K562 (cell line): ENCODE results near the gene ZBTB8A. TPM values are rescaled to one million over a fixed set of nuclear protein-coding genes. Genes with fewer than 3 reads are reported as not detected.
A peak's percentile ranks its signal among the peaks of the same experiment; 100 is the strongest.

Experiments used
- CAMTA2 ChIP-seq: fragments of 250-450 bp; sonication (Bioruptor Pico); conservative IDR thresholded peaks from 2 replicates; pipeline ENCODE4 v1.5.1; 2022
- CCNT2 ChIP-seq: IDR thresholded peaks from 2 replicates; pipeline ENCODE4 v1.6.1; 2011; ENCODE audit warnings: borderline replicate concordance, low read depth, mild to moderate bottlenecking, moderate library complexity, mixed read lengths, low read length; ENCODE audit not compliant: insufficient read length; ENCODE audit errors: extremely low read depth
- HOXB6 ChIP-seq: fragments of 250-450 bp; sonication (Bioruptor Pico); IDR thresholded peaks from 2 replicates; pipeline ENCODE4 v1.5.1; 2022; ENCODE audit warnings: mild to moderate bottlenecking, borderline replicate concordance
- IFI16 ChIP-seq: fragments of 250-450 bp; sonication (Bioruptor Pico); IDR thresholded peaks from 2 replicates; pipeline ENCODE4 v2.1.2; 2022; ENCODE audit warnings: mild to moderate bottlenecking, inconsistent platforms
- JUN ChIP-seq, 2 experiments: sonication (generic) in 1 of 2; formaldehyde crosslinking in 1 of 2; IDR thresholded peaks; 2 replicates each; pipeline versions ENCODE4 v1.6.1 to v1.8.0; 2012 to 2022; ENCODE audit warnings: borderline replicate concordance in 2 of 2, mild to moderate bottlenecking in 2 of 2, improper control_type of control experiment in 1 of 2, low read depth in 1 of 2, low read length in 1 of 2, missing genetic modification reagents in 1 of 2
- RFX7 ChIP-seq: fragments of 250-450 bp; sonication (Bioruptor Pico); IDR thresholded peaks from 2 replicates; pipeline ENCODE4 v1.5.1; 2021; ENCODE audit warnings: mild to moderate bottlenecking
- TRIM24 ChIP-seq, 2 experiments: fragments of 450-650 bp; IDR thresholded peaks; 2 replicates each; pipeline ENCODE4 v1.6.1; 2016
- polyA plus RNA-seq, 8 experiments: library from polyadenylated mRNA; depleted of rRNA in 4 of 8; stranded (reverse) in 5 of 8; unstranded in 3 of 8; fragments of >200 nt; fragmentation: Nextera tagmentation in 2 of 8; fragmentation: Illumina TruSeq in 1 of 8; extraction: Ambion mirVana in 2 of 8; extraction: Trizol in 1 of 8; gene quantifications; 2 replicates each; pipeline versions ENCODE4 v1.2.1 to v1.2.3, GENCODE V29; 2011 to 2014; ENCODE audit warnings: inconsistent platforms in 1 of 8, missing spikeins in 1 of 8
- total RNA-seq, 7 experiments: library from RNA; depleted of rRNA in 6 of 7; stranded (reverse); fragments of >200 nt in 6 of 7; fragmentation: Illumina TruSeq in 2 of 7; extraction: Trizol in 2 of 7; gene quantifications; 2 replicates each; pipeline versions ENCODE4 v1.2.1 to v1.2.3, GENCODE V29; 2011 to 2021; ENCODE audit warnings: low replicate concordance in 1 of 7
- TF ChIP-seq, protein P1 (sequence below), 2 experiments: fragments of 450-650 bp; conservative IDR thresholded peaks; 2 replicates each; pipeline ENCODE4 v1.6.1; 2017; ENCODE audit warnings: mild to moderate bottlenecking in 2 of 2, moderate library complexity in 2 of 2

ZBTB8A gene
- total and polyA plus RNA-seq, 9 of the 15 experiments (the other 6 are each of a cell fraction or from before 2014, with no cell fraction given): 0.01 to 0.64 (median 0.09) TPM

DNA sequence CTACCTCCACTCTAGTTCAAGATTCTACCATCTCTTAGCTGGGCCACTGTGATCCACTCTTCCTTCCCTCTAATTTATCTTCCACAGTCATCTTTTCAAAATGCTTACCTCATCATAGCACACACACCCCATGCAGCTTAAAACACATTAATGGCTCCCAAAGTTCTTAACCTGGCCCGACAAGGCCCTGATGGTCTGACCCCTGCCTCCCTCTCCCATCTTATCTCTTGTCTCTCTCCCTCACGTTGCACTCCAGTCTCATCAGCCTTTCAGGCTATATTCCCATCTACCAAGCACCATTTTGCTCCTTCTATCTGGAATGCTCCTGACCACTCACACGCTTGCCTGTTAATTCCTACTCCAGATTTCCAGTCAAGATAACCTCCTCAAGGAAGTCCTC, 2.5 kb upstream of the ZBTB8A start (continued):
- TF ChIP-seq, protein P1, sequence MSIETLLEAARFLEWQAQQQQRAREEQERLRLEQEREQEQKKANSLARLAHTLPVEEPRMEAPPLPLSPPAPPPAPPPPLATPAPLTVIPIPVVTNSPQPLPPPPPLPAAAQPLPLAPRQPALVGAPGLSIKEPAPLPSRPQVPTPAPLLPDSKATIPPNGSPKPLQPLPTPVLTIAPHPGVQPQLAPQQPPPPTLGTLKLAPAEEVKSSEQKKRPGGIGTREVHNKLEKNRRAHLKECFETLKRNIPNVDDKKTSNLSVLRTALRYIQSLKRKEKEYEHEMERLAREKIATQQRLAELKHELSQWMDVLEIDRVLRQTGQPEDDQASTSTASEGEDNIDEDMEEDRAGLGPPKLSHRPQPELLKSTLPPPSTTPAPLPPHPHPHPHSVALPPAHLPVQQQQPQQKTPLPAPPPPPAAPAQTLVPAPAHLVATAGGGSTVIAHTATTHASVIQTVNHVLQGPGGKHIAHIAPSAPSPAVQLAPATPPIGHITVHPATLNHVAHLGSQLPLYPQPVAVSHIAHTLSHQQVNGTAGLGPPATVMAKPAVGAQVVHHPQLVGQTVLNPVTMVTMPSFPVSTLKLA (conservative IDR thresholded peaks at IDR 0.05): no peak
- TF ChIP-seq RFX7 (CRISPR knock-in tag) (no peak), CCNT2 (no peak), HOXB6 (CRISPR knock-in tag) (no peak), IFI16 (no peak), CAMTA2 (no peak), TRIM24 (IDR thresholded peaks at IDR 0.05) (peak; percentile 47 to 70; a peak in 2 of 4 replicates), JUN (IDR thresholded peaks at IDR 0.05; ENCODE audit: borderline replicate concordance, low read depth, low read length) (no peak; the same call in 1 of the 2 replicates), JUN (CRISPR knock-in tag; IDR thresholded peaks at IDR 0.05; ENCODE audit: borderline replicate concordance) (no peak)
